Neural cell (in vitro differentiated cells): ENCODE data around the gene RAB1B. TPM values are rescaled to one million over a fixed set of nuclear protein-coding genes. Genes with fewer than 3 reads are reported as not detected.

Experiments
- H2AFZ ChIP-seq: fragments of 200-600, 300-800 bp; sonication (generic), shearing (Covaris generic); 2 replicates; pipeline ENCODE4 v1.6.0; 2014; ENCODE audit warnings: low read depth, mild to moderate bottlenecking, antibody characterized with exemption, low read length, moderate library complexity
- H3F3A ChIP-seq: fragments of 200-600 bp; shearing (Covaris generic); 2 replicates; pipeline ENCODE4 v1.6.1; 2016; ENCODE audit warnings: mild to moderate bottlenecking, moderate library complexity, mixed read lengths, antibody characterized with exemption, low read length; ENCODE audit not compliant: insufficient read depth, poor library complexity, severe bottlenecking
- H3K27ac ChIP-seq: fragments of 200-600, 300-800 bp; sonication (generic), shearing (Covaris generic); 2 replicates; pipeline ENCODE4 v1.5.1; 2014; ENCODE audit warnings: mild to moderate bottlenecking, low read length, moderate library complexity
- H3K27me3 ChIP-seq: fragments of 300-800, 200-600 bp; sonication (generic), shearing (Covaris generic); 2 replicates; pipeline ENCODE4 v1.6.0; 2014; ENCODE audit warnings: mild to moderate bottlenecking, low read depth, low read length, moderate library complexity; ENCODE audit not compliant: insufficient read depth
- H3K36me3 ChIP-seq: fragments of 300-800, 200-600 bp; sonication (generic), shearing (Covaris generic); 2 replicates; pipeline ENCODE4 v1.5.1; 2014; ENCODE audit warnings: mild to moderate bottlenecking, antibody characterized with exemption, low read length, moderate library complexity; ENCODE audit not compliant: insufficient read depth
- H3K4me2 ChIP-seq: fragments of 300-800, 200-600 bp; sonication (generic), shearing (Covaris generic); 2 replicates; pipeline ENCODE4 v1.6.0; 2014; ENCODE audit warnings: mild to moderate bottlenecking, low read length
- H3K4me3 ChIP-seq: fragments of 300-800, 200-600 bp; sonication (generic), shearing (Covaris generic); 2 replicates; pipeline ENCODE4 v1.5.1; 2014; ENCODE audit warnings: mild to moderate bottlenecking, low read length, moderate library complexity
- H3K79me2 ChIP-seq: fragments of 200-600 bp; shearing (Covaris generic); replicated peaks from 2 replicates; pipeline ENCODE4 v1.6.0; 2014; ENCODE audit warnings: mild to moderate bottlenecking, low read length, moderate library complexity; ENCODE audit not compliant: insufficient read depth
- H3K9ac ChIP-seq: fragments of 300-800, 200-600 bp; sonication (generic), shearing (Covaris generic); 2 replicates; pipeline ENCODE4 v1.6.1; 2016; ENCODE audit warnings: mild to moderate bottlenecking, low read length, mixed read lengths
- H3K9me2 ChIP-seq: fragments of 200-600 bp; shearing (Covaris generic); 2 replicates; pipeline ENCODE4 v1.6.1; 2016; ENCODE audit warnings: mild to moderate bottlenecking, low read length, mixed read lengths; ENCODE audit not compliant: insufficient read depth
- H3K9me3 ChIP-seq: fragments of 200-600, 300-800 bp; sonication (generic), shearing (Covaris generic); 2 replicates; pipeline ENCODE4 v1.6.1; 2016; ENCODE audit warnings: mild to moderate bottlenecking, mixed run types, low read length, moderate library complexity, mixed read lengths
- H4K20me1 ChIP-seq: fragments of 200-600 bp; shearing (Covaris generic); 2 replicates; pipeline ENCODE4 v1.6.1; 2016; ENCODE audit warnings: mild to moderate bottlenecking, mixed run types; ENCODE audit not compliant: insufficient read depth
- CTCF ChIP-seq: fragments of 450-650 bp; IDR thresholded peaks from 2 replicates; pipeline ENCODE4 v1.5.1; 2014; ENCODE audit warnings: antibody characterized with exemption, mild to moderate bottlenecking, moderate library complexity; ENCODE audit not compliant: poor library complexity, severe bottlenecking
- EP300 ChIP-seq: fragments of 450-650 bp; conservative IDR thresholded peaks from 2 replicates; pipeline ENCODE4 v1.6.1; 2014; ENCODE audit warnings: antibody characterized with exemption, mild to moderate bottlenecking, moderate library complexity; ENCODE audit not compliant: poor library complexity, severe bottlenecking
- EZH2 ChIP-seq: fragments of 200-600, 300-800 bp; shearing (Covaris generic), sonication (generic); IDR thresholded peaks from 2 replicates; pipeline ENCODE4 v1.6.1; 2014; ENCODE audit warnings: antibody characterized with exemption, low read length, borderline replicate concordance, mild to moderate bottlenecking; ENCODE audit not compliant: insufficient read depth, poor library complexity, severe bottlenecking
- MXI1 ChIP-seq: fragments of 450-650 bp; conservative IDR thresholded peaks from 2 replicates; pipeline ENCODE4 v1.6.1; 2014; ENCODE audit warnings: antibody characterized with exemption, mild to moderate bottlenecking; ENCODE audit not compliant: poor library complexity, severe bottlenecking
- POLR2AphosphoS5 ChIP-seq: IDR thresholded peaks from 2 replicates; pipeline ENCODE4 v1.6.1; 2012
- RAD21 ChIP-seq: fragments of 450-650 bp; conservative IDR thresholded peaks from 2 replicates; pipeline ENCODE4 v1.6.1; 2014; ENCODE audit warnings: antibody characterized with exemption, mild to moderate bottlenecking, moderate library complexity
- REST ChIP-seq: IDR thresholded peaks from 2 replicates; pipeline ENCODE4 v1.6.1; 2012; ENCODE audit warnings: borderline replicate concordance
- SMC3 ChIP-seq: fragments of 450-650 bp; conservative IDR thresholded peaks from 2 replicates; pipeline ENCODE4 v1.6.1; 2014; ENCODE audit warnings: antibody characterized with exemption, mild to moderate bottlenecking, moderate library complexity; ENCODE audit not compliant: poor library complexity
- TAF1 ChIP-seq: IDR thresholded peaks from 2 replicates; pipeline ENCODE4 v1.6.1; 2012; ENCODE audit warnings: low read depth
- polyA plus RNA-seq: library from polyadenylated mRNA; depleted of rRNA; stranded (reverse); fragments of >200 nt; gene quantifications from 2 replicates; pipeline ENCODE4 v1.2.3, GENCODE V29; 2014

The RAB1B gene
- polyA plus RNA-seq, 1 donor from 2014 or later, result 27.2 TPM

GRCh38 chr11:66299186-66299585, 30.7 kb downstream of the RAB1B start:
- H2AFZ ChIP-seq, result no peak overlapping the region
- H3K4me2 ChIP-seq, result no peak overlapping the region
- H4K20me1 ChIP-seq, result no peaks in the 10 kb centered on the region
- no peaks in the 10 kb centered on the region for H3K9me3 ChIP-seq
- no peaks in the 10 kb centered on the region for H3F3A ChIP-seq
- no peak overlapping the region for H3K27ac ChIP-seq
- H3K9ac ChIP-seq, result no peak overlapping the region
- no peaks in the 10 kb centered on the region for H3K36me3 ChIP-seq
- no peaks in the 10 kb centered on the region for H3K27me3 ChIP-seq
- H3K79me2 ChIP-seq, result no peaks in the 10 kb centered on the region
- no peaks in the 10 kb centered on the region for H3K9me2 ChIP-seq
- TF ChIP-seq RAD21 (no peak), TAF1 (no peak), CTCF (no peak), SMC3 (no peak), REST (no peak), EP300 (no peak), POLR2AphosphoS5 (no peak), EZH2 (no peak), MXI1 (no peak)
- no peak overlapping the region for H3K4me3 ChIP-seq

- Histone ChIP-seq H2AFZ (no peak overlapping the region), H3K9ac (no peak overlapping the region), H3F3A (no peaks in the 10 kb centered on the region), H3K4me3 (no peak overlapping the region), H3K27me3 (no peaks in the 10 kb centered on the region), H4K20me1 (no peaks in the 10 kb centered on the region), H3K9me3 (no peaks in the 10 kb centered on the region), H3K27ac (no peak overlapping the region), H3K9me2 (no peaks in the 10 kb centered on the region), H3K4me2 (no peak overlapping the region), H3K79me2 (no peaks in the 10 kb centered on the region), H3K36me3 (no peaks in the 10 kb centered on the region)
- no peak for TF ChIP-seq TAF1
- TF ChIP-seq REST, result no peak
- TF ChIP-seq CTCF, result no peak
- no peak for TF ChIP-seq EZH2
- no peak for TF ChIP-seq SMC3
- no peak for TF ChIP-seq POLR2AphosphoS5
- no peak for TF ChIP-seq MXI1
- TF ChIP-seq RAD21, result no peak
- TF ChIP-seq EP300, result no peak
These were observed 34.2 kb downstream of the RAB1B start for GRCh38 chr11:66302656-66303055.
